ENCODE results near the gene OR13C2.
"Not testable (repeated sequence)": the region's sequence is repeated elsewhere in the genome, so short reads cannot be mapped to it uniquely, and the experiment has no call there.

OR13C2 gene, protein sequence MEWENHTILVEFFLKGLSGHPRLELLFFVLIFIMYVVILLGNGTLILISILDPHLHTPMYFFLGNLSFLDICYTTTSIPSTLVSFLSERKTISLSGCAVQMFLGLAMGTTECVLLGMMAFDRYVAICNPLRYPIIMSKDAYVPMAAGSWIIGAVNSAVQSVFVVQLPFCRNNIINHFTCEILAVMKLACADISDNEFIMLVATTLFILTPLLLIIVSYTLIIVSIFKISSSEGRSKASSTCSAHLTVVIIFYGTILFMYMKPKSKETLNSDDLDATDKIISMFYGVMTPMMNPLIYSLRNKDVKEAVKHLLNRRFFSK

DNA sequence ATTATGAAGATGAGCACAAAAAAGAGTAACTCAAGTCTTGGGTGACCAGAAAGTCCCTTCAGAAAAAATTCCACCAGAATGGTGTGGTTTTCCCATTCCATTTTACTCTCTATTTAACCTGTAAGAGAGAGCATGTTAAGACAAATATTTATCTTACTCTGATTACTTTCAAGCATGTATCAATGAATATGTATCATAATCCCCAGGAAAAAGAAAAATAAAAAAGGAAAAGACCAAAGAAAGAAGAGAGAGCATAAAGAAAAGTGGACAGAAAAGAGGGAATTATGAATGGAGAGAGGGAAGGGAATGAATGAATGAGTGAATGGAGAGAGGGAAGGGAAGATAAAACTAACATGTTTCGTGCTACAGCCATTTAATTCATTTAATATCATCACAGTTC is at the start of gene OR13C2:
Gene OR13C2, minus strand, starts transcription at position 101 of the 400 bp plus-strand sequence. Its CDS starts 0 bp downstream, at position 101.
- H3K27ac Mint-ChIP-seq (ENCODE audit: low read depth); H3K4me3 Mint-ChIP-seq; H3K36me3 Mint-ChIP-seq (ENCODE audit: insufficient read depth); H3K4me1 Mint-ChIP-seq; ATAC-seq (replicated peaks; ENCODE audit: extremely low read depth, poor library complexity, severe bottlenecking); H3K9me3 Mint-ChIP-seq; DNase-seq (ENCODE audit: low spot score in 2 of 2); H3K27me3 Mint-ChIP-seq: not testable (repeated sequence)

- H3K27me3 Mint-ChIP-seq, result no peaks in the 10 kb centered on the region
- no peak overlapping the region for H3K27ac Mint-ChIP-seq (ENCODE audit: low read depth)
These were observed 30.0 kb upstream of the OR13C2 start for GRCh38 chr9:104635456-104635855.

DNA sequence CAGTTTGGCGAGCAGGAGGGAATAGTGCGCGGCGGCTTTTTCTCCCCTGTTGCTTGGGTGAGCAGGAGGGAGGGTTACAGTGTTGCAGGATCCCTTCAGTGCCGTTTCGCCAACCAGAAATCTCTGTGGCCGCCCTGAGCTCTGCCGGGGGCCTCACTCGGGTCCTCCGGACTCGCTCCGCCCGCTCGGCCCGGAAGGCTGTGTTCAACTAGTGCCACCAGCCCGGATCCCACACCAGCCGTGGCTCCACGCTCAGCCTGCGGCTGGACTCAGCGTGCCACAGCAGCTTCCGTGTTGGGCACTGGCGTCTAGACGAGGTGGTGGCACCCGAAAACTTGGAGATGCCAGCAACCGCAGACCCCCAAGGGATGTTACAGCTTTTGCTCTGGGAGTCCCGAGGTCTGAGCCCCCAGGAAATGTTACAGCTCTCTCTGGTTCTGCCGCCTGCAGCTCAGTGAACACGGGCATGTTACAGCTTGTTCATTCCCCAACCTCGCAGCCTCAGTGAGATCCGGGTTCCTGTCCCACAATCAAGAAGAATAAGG is 28.6 kb upstream of the OR13C2 start:
- DNase-seq (ENCODE audit: low spot score in 2 of 2) (no peak), ATAC-seq (replicated peaks; ENCODE audit: extremely low read depth, poor library complexity, severe bottlenecking) (no peak)
- Mint-ChIP-seq H3K4me3 (no peak overlapping the region), H3K9me3 (peaks cover 6% of the 10 kb centered on the region), H3K27ac (ENCODE audit: low read depth) (no peak overlapping the region), H3K4me1 (no peaks in the 10 kb centered on the region), H3K36me3 (ENCODE audit: insufficient read depth) (no peaks in the 10 kb centered on the region), H3K27me3 (no peaks in the 10 kb centered on the region)

More at GRCh38 chr9:104635456-104635855, 30.0 kb upstream of the OR13C2 start:
- Mint-ChIP-seq H3K36me3 (ENCODE audit: insufficient read depth) (no peaks in the 10 kb centered on the region), H3K4me3 (no peak overlapping the region), H3K4me1 (no peaks in the 10 kb centered on the region), H3K9me3 (peaks cover 8% of the 10 kb centered on the region)
- DNase-seq (ENCODE audit: low spot score in 2 of 2) (no peak), ATAC-seq (replicated peaks; ENCODE audit: extremely low read depth, poor library complexity, severe bottlenecking) (no peak)

DNA sequence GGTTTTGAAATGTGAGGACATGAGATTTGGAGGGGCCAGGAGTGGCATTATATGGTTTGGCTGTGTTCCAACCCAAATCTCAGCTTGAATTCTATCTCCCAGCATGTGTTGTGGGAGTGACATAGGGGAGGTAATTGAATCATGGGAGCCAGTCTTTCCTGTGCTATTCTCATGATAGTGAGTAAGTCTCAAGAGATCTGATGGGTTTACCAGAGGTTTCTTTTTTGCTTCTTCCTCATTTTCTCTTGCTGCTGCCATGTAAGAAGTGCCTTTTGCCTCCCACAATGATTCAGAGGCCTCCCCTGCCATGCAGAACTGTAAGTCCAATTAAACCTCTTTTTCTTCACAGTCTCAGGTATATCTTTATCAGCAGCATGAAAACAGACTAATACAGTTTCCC is 20.5 kb upstream of the OR13C2 start:
- H3K27ac Mint-ChIP-seq (ENCODE audit: low read depth); H3K4me1 Mint-ChIP-seq; H3K36me3 Mint-ChIP-seq (ENCODE audit: insufficient read depth); H3K9me3 Mint-ChIP-seq; DNase-seq (ENCODE audit: low spot score in 2 of 2); H3K27me3 Mint-ChIP-seq; H3K4me3 Mint-ChIP-seq; ATAC-seq (replicated peaks; ENCODE audit: extremely low read depth, poor library complexity, severe bottlenecking): not testable (repeated sequence)

- Mint-ChIP-seq H3K4me1 (no peaks in the 10 kb centered on the region), H3K4me3 (no peak within 1 kb of the TSS)
- ATAC-seq (replicated peaks; ENCODE audit: extremely low read depth, poor library complexity, severe bottlenecking), result no peak
These were observed 12.7 kb upstream of the OR13C2 start, which contains the start of gene OR13C9 for GRCh38 chr9:104618104-104618503. Gene OR13C9, minus strand, starts transcription at chr9:104618204. Its CDS starts 0 bp downstream, at chr9:104618204.

GRCh38 chr9:104617418-104617817 is 12.0 kb upstream of the OR13C2 start:
- DNase-seq (ENCODE audit: low spot score in 2 of 2) (no peak), ATAC-seq (replicated peaks; ENCODE audit: extremely low read depth, poor library complexity, severe bottlenecking) (no peak)
- peaks cover 8% of the 10 kb centered on the region for H3K9me3 Mint-ChIP-seq
- H3K27ac Mint-ChIP-seq (ENCODE audit: low read depth), result no peak overlapping the region
- no peaks in the 10 kb centered on the region for H3K27me3 Mint-ChIP-seq
- no peaks in the 10 kb centered on the region for H3K36me3 Mint-ChIP-seq (ENCODE audit: insufficient read depth)
- H3K4me3 Mint-ChIP-seq, result no peak overlapping the region
- H3K4me1 Mint-ChIP-seq, result no peaks in the 10 kb centered on the region

More at GRCh38 chr9:104618104-104618503, 12.7 kb upstream of the OR13C2 start, which contains the start of gene OR13C9:
- no peaks in the 10 kb centered on the region for H3K36me3 Mint-ChIP-seq (ENCODE audit: insufficient read depth)
- no peak within 1 kb of the TSS for H3K27ac Mint-ChIP-seq (ENCODE audit: low read depth)
- no peaks in the 10 kb centered on the region for H3K27me3 Mint-ChIP-seq
- DNase-seq (ENCODE audit: low spot score in 2 of 2), result no peak
- H3K9me3 Mint-ChIP-seq, result peaks cover 1% of the 10 kb centered on the region

- Mint-ChIP-seq H3K27me3 (no peaks in the 10 kb centered on the region), H3K4me1 (no peaks in the 10 kb centered on the region), H3K27ac (ENCODE audit: low read depth) (no peak overlapping the region), H3K4me3 (no peak overlapping the region), H3K36me3 (ENCODE audit: insufficient read depth) (no peaks in the 10 kb centered on the region), H3K9me3 (peaks cover 9% of the 10 kb centered on the region)
- ATAC-seq (replicated peaks; ENCODE audit: extremely low read depth, poor library complexity, severe bottlenecking), result no peak
- no peak for DNase-seq (ENCODE audit: low spot score in 2 of 2)
These were observed 5.8 kb upstream of the OR13C2 start for GRCh38 chr9:104611213-104611612.

DNA sequence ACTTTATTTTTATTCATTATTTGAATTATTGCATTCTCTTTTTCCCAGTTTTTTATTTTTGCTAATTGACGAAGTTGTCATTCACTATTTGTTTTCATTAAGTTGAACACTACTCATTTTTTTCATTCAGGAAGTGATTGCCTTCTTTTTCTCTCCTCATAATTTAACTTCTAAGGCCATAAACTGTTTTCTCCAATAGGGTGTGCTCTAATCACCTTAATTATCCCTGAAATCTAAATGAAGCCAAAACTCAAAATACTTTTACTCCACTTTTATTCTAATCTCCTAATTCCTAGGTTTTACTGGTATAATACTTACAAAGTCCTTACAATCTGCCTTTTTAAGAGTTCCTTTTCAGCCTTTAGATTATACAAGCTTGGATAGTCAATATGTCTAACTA is 2.9 kb upstream of the OR13C2 start:
- no peak for DNase-seq (ENCODE audit: low spot score in 2 of 2)
- no peaks in the 10 kb centered on the region for H3K36me3 Mint-ChIP-seq (ENCODE audit: insufficient read depth)
- no peaks in the 10 kb centered on the region for H3K27me3 Mint-ChIP-seq
- ATAC-seq (replicated peaks; ENCODE audit: extremely low read depth, poor library complexity, severe bottlenecking), result no peak
- peaks cover 9% of the 10 kb centered on the region for H3K9me3 Mint-ChIP-seq
- no peaks in the 10 kb centered on the region for H3K4me1 Mint-ChIP-seq
- no peak overlapping the region for H3K4me3 Mint-ChIP-seq
- H3K27ac Mint-ChIP-seq (ENCODE audit: low read depth), result no peak overlapping the region

DNA sequence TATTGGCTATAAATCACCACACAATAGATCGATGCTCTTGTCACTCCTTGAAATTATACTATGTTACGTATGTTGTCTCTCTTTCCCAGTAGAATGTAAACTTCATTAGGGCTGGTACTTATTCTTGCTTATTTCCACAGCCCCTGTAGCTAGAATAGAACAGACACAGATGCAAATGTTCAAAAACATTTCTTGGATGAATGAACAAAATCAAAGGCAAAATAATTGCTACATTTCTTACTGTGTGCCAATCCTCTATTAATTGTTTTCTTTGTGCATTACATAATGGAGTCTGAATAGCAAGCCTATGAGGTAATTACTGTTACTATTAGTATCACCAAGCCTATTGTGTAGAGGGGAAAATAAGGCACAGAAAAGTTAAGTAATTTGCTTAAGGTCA is 725 bp upstream of the OR13C2 start:
- no peaks in the 10 kb centered on the region for H3K9me3 Mint-ChIP-seq
- H3K4me3 Mint-ChIP-seq, result no peak overlapping the region
- no peaks in the 10 kb centered on the region for H3K36me3 Mint-ChIP-seq (ENCODE audit: insufficient read depth)
- no peak overlapping the region for H3K27ac Mint-ChIP-seq (ENCODE audit: low read depth)
- ATAC-seq (replicated peaks; ENCODE audit: extremely low read depth, poor library complexity, severe bottlenecking) (no peak), DNase-seq (ENCODE audit: low spot score in 2 of 2) (no peak)
- H3K4me1 Mint-ChIP-seq, result no peaks in the 10 kb centered on the region
- no peaks in the 10 kb centered on the region for H3K27me3 Mint-ChIP-seq

DNA sequence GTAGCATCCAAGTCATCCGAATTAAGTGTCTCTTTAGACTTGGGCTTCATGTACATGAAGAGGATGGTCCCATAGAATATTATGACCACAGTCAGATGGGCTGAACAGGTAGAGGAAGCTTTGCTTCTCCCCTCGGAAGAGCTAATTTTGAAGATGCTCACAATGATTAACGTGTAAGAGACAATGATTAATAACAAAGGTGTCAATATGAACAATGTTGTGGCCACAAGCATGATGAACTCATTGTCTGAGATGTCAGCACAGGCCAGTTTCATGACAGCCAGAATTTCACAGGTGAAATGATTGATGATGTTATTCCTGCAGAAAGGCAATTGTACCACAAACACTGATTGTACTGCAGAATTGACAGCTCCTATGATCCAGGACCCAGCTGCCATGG is 626 bp downstream of the OR13C2 start:
- Mint-ChIP-seq H3K9me3 (no peaks in the 10 kb centered on the region), H3K36me3 (ENCODE audit: insufficient read depth) (no peaks in the 10 kb centered on the region), H3K4me1 (no peaks in the 10 kb centered on the region), H3K27ac (ENCODE audit: low read depth) (no peak overlapping the region), H3K4me3 (no peak overlapping the region), H3K27me3 (no peaks in the 10 kb centered on the region)
- DNase-seq (ENCODE audit: low spot score in 2 of 2) (no peak), ATAC-seq (replicated peaks; ENCODE audit: extremely low read depth, poor library complexity, severe bottlenecking) (no peak)

GRCh38 chr9:104599313-104599712 is 6.1 kb downstream of the OR13C2 start, which contains the start of gene OR13C5:
Gene OR13C5, minus strand, starts transcription at chr9:104599413. Its CDS starts 0 bp downstream, at chr9:104599413.
- not testable (repeated sequence) for H3K27me3 Mint-ChIP-seq; H3K4me3 Mint-ChIP-seq; H3K9me3 Mint-ChIP-seq; H3K4me1 Mint-ChIP-seq; H3K27ac Mint-ChIP-seq (ENCODE audit: low read depth); DNase-seq (ENCODE audit: low spot score in 2 of 2); ATAC-seq (replicated peaks; ENCODE audit: extremely low read depth, poor library complexity, severe bottlenecking); H3K36me3 Mint-ChIP-seq (ENCODE audit: insufficient read depth)

DNA sequence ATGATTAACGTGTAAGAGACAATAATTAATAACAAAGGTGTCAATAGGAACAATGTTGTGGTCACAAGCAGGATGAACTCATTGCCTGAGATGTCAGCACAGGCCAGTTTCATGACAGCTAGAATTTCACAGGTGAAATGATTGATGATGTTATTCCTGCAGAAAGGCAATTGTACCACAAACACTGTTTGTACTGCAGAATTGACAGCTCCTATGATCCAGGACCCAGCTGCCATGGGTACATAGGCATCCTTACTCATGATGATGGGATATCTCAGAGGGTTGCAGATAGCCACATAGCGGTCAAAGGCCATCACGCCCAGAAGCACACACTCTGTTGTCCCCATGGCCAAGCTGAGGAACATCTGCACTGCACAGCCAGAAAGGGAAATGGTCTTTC is 6.7 kb downstream of the OR13C2 start:
- not testable (repeated sequence) for H3K4me1 Mint-ChIP-seq; H3K36me3 Mint-ChIP-seq (ENCODE audit: insufficient read depth); H3K4me3 Mint-ChIP-seq; H3K27ac Mint-ChIP-seq (ENCODE audit: low read depth); H3K27me3 Mint-ChIP-seq; H3K9me3 Mint-ChIP-seq; ATAC-seq (replicated peaks; ENCODE audit: extremely low read depth, poor library complexity, severe bottlenecking); DNase-seq (ENCODE audit: low spot score in 2 of 2)

DNA sequence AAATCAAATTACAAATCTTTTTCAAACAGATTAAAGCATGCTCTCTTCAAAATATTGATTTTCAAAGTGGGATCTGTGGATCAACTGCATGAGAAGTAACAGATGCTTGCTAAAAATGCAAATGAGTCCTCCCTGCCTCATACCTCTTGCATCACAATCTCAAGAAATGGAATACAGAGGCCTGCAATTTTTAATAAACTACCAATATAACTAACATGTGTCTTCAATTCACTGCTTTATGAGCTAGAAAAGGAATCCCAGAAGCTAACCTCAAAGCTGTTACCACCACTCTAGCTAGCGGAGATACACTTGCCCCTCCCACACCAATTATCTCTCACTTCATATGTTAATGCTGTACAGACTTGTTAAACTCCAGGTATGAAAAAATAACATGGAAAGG is 15.8 kb downstream of the OR13C2 start:
- peaks cover 1% of the 10 kb centered on the region for H3K36me3 Mint-ChIP-seq (ENCODE audit: insufficient read depth)
- no peak overlapping the region for H3K27ac Mint-ChIP-seq (ENCODE audit: low read depth)
- H3K4me3 Mint-ChIP-seq, result no peak overlapping the region
- H3K4me1 Mint-ChIP-seq, result no peaks in the 10 kb centered on the region
- H3K27me3 Mint-ChIP-seq, result no peaks in the 10 kb centered on the region
- ATAC-seq (replicated peaks; ENCODE audit: extremely low read depth, poor library complexity, severe bottlenecking), result no peak
- no peak for DNase-seq (ENCODE audit: low spot score in 2 of 2)
- peaks cover 18% of the 10 kb centered on the region for H3K9me3 Mint-ChIP-seq

Data from central memory CD8-positive, alpha-beta T cell (primary cell).